Gastrocnemius medialis (tissue), 4 donors: Measurements from ENCODE around the gene ZKSCAN8. TPM values are rescaled to one million over a fixed set of nuclear protein-coding genes. Genes with fewer than 3 reads are reported as not detected.
A peak's percentile ranks its signal among the peaks of the same experiment; 100 is the strongest.

Experiments
- ATAC-seq, 2 donors: fragments of 150-250 bp; one replicate each; pipeline ENCODE4 v1.9.1; 2016
- DNase-seq, 2 donors: peaks; one replicate each; pipeline ENCODE4 v3.0.0-alpha.2; 2019
- H3K27ac ChIP-seq, 4 donors: fragments of 200-600 bp; sonication (generic); 1 replicate in 1 of 4; 2 replicates in 3 of 4; pipeline ENCODE4 v1.5.1; 2016 to 2018; ENCODE audit warnings: mild to moderate bottlenecking in 2 of 4, moderate library complexity in 1 of 4
- H3K27me3 ChIP-seq, 3 donors: fragments of 200-600 bp; sonication (generic) in 2 of 3; 1 replicate in 1 of 3; 2 replicates in 2 of 3; pipeline versions ENCODE4 v1.5.1 to v1.6.0; 2016 to 2019; ENCODE audit warnings: mild to moderate bottlenecking in 1 of 3, moderate library complexity in 1 of 3
- H3K36me3 ChIP-seq, 2 donors: fragments of 200-600 bp; sonication (generic) in 1 of 2; one replicate each; pipeline ENCODE4 v1.5.1; 2017 to 2018
- H3K4me1 ChIP-seq, 2 donors: fragments of 200-600 bp; sonication (generic) in 1 of 2; one replicate each; pipeline ENCODE4 v1.5.1; 2016 to 2017; ENCODE audit warnings: mild to moderate bottlenecking in 2 of 2
- H3K4me3 ChIP-seq, 4 donors: fragments of 200-600 bp; sonication (generic) in 3 of 4; 1 replicate in 1 of 4; 2 replicates in 3 of 4; pipeline ENCODE4 v1.5.1; 2016 to 2019; ENCODE audit warnings: mild to moderate bottlenecking in 2 of 4
- H3K9me3 ChIP-seq, 3 donors: fragments of 200-600 bp; sonication (generic) in 2 of 3; 1 replicate in 1 of 3; 2 replicates in 2 of 3; pipeline ENCODE4 v1.5.1; 2016 to 2019
- CTCF ChIP-seq, 5 experiments: fragments of 450-650 bp in 3 of 5; fragments of 200-600 bp in 2 of 5; sonication (generic) in 2 of 5; IDR thresholded peaks in 4 of 5; conservative IDR thresholded peaks in 1 of 5; 1 replicate in 4 of 5; 2 replicates in 1 of 5; pipeline ENCODE4 v1.5.1; 2016 to 2019; ENCODE audit warnings: antibody characterized with exemption in 5 of 5, mild to moderate bottlenecking in 3 of 5, moderate library complexity in 3 of 5
- POLR2A ChIP-seq, 2 donors: fragments of 450-650 bp; IDR thresholded peaks; one replicate each; pipeline ENCODE4 v1.6.1; 2017; ENCODE audit warnings: antibody characterized with exemption in 2 of 2, mild to moderate bottlenecking in 2 of 2, moderate library complexity in 2 of 2
- in situ Hi-C, 4 donors: fragments of 200-750 bp; cut with MboI; loops; one replicate each; pipeline versions ENCODE4 v1.15.0 to v1.8.0; 2017; ENCODE audit warnings: low sequenced_read_pairs in 4 of 4
- intact Hi-C: fragments of 100-400 bp; cut with DNase I; formaldehyde crosslinking; loops from one replicate; pipeline ENCODE4 v1.15.1; 2023; ENCODE audit warnings: low total_unique reads
- total RNA-seq, 4 donors: library from RNA; depleted of rRNA; stranded (reverse); fragments of >200 nt; gene quantifications; one replicate each; pipeline versions ENCODE4 v1.1.0 to v1.2.3, GENCODE V29; 2016

ZKSCAN8 gene
- total RNA-seq, 4 donors from 2014 or later, result 6.6 to 10.4 (median 8.9) TPM

GRCh38 chr6:28134015-28134414, 7.7 kb upstream of the ZKSCAN8 start:
- Histone ChIP-seq H3K27me3 (no peaks in the 10 kb centered on the region), H3K27ac (no peak overlapping the region), H3K36me3 (peaks cover 0 to 13% of the 10 kb centered on the region in 2 donors), H3K9me3 (no peaks in the 10 kb centered on the region), H3K4me3 (no peak overlapping the region), H3K4me1 (peaks cover 17% of the 10 kb centered on the region in 2 donors)
- intact Hi-C loops, result no loop called here
- in situ Hi-C loops, result loop anchor here (10.0 to 25.0 kb wide), 4 partner anchors 49 to 221 kb away; partner anchors contain the start of genes ZSCAN26 (in 2 of the 4), NKAPL (in 1 of the 4), ZKSCAN4 (in 1 of the 4) and ZNF165 (in 1 of the 4)
- no peak for DNase-seq
- no peak for ATAC-seq
- TF ChIP-seq POLR2A (IDR thresholded peaks at IDR 0.05), result no peak
- peak in 1 of 5 experiments; percentile 29 for TF ChIP-seq CTCF (IDR thresholded peaks at IDR 0.05 in 4 of 5, conservative IDR thresholded peaks at IDR 0.05 in 1 of 5)

DNA sequence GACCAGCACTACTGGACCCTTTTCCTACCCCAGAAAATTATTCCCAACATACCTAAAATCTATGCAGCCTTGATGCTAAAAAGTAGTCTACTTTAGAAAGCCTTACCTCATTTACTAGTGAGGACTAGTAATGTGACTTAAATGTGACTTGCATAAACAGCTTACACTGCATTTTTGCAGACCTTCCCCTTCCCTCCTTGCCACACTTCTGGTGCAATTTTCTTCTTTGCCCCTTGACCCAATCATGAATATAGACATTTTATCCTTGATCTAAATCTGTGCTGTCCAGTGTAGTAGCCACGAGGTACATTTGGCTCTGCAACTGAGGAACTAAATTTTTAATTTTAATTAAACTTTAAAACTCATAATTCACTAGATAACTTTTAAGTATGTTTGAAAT, 7.0 kb upstream of the ZKSCAN8 start:
- DNase-seq, result no peak
- Histone ChIP-seq H3K4me3 (no peak overlapping the region), H3K4me1 (peaks cover 17% of the 10 kb centered on the region in 2 donors), H3K27ac (no peak overlapping the region), H3K27me3 (no peaks in the 10 kb centered on the region), H3K9me3 (no peaks in the 10 kb centered on the region), H3K36me3 (peaks cover 0 to 9% of the 10 kb centered on the region in 2 donors)
- TF ChIP-seq POLR2A (IDR thresholded peaks at IDR 0.05) (no peak), CTCF (IDR thresholded peaks at IDR 0.05 in 4 of 5, conservative IDR thresholded peaks at IDR 0.05 in 1 of 5) (no peak)
- in situ Hi-C loops (loop anchor here (10.0 to 25.0 kb wide), 4 partner anchors 50 to 220 kb away; partner anchors contain the start of genes ZSCAN26 (in 2 of the 4), NKAPL (in 1 of the 4), ZKSCAN4 (in 1 of the 4) and ZNF165 (in 1 of the 4)), intact Hi-C loops (loop anchor here (5.0 kb wide), 2 partner anchors 32 to 662 kb away; partner anchors contain the start of gene ZNF184)
- no peak for ATAC-seq

DNA sequence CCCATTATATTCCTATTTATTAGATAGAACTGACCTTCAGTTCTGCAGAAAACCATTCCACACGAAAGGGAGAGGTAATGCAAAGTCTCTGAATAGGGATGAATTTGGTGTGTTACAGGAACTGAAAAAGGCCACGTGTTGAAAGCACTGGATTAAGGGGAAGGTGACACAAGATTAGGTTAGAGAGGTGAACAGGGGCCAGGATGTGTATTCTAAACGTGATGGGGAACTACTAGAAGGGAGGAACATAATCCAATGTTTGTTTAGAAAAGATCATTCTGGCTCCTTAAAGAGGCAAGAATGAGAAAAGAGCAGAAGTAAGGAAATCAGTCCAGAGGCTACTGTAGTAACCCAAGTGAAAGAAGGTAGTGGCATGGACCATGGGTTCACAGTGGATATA, 6.3 kb upstream of the ZKSCAN8 start:
- ATAC-seq (no peak), DNase-seq (no peak)
- Histone ChIP-seq H3K4me1 (peaks cover 17% of the 10 kb centered on the region in 2 donors), H3K4me3 (peak overlapping the region in 1 of 4 donors; percentile 99), H3K27ac (peak overlapping the region; percentile 90 to 97 (median 92)), H3K27me3 (no peaks in the 10 kb centered on the region), H3K36me3 (peaks cover 0 to 2% of the 10 kb centered on the region in 2 donors), H3K9me3 (no peaks in the 10 kb centered on the region)
- in situ Hi-C loops, result loop anchor here (10.0 to 25.0 kb wide), 4 partner anchors 51 to 219 kb away; partner anchors contain the start of genes ZSCAN26 (in 2 of the 4), NKAPL (in 1 of the 4), ZKSCAN4 (in 1 of the 4) and ZNF165 (in 1 of the 4)
- intact Hi-C loops, result loop anchor here (5.0 kb wide), 2 partner anchors 33 to 663 kb away; partner anchors contain the start of gene ZNF184
- TF ChIP-seq POLR2A (IDR thresholded peaks at IDR 0.05) (no peak), CTCF (IDR thresholded peaks at IDR 0.05 in 4 of 5, conservative IDR thresholded peaks at IDR 0.05 in 1 of 5) (no peak)

DNA sequence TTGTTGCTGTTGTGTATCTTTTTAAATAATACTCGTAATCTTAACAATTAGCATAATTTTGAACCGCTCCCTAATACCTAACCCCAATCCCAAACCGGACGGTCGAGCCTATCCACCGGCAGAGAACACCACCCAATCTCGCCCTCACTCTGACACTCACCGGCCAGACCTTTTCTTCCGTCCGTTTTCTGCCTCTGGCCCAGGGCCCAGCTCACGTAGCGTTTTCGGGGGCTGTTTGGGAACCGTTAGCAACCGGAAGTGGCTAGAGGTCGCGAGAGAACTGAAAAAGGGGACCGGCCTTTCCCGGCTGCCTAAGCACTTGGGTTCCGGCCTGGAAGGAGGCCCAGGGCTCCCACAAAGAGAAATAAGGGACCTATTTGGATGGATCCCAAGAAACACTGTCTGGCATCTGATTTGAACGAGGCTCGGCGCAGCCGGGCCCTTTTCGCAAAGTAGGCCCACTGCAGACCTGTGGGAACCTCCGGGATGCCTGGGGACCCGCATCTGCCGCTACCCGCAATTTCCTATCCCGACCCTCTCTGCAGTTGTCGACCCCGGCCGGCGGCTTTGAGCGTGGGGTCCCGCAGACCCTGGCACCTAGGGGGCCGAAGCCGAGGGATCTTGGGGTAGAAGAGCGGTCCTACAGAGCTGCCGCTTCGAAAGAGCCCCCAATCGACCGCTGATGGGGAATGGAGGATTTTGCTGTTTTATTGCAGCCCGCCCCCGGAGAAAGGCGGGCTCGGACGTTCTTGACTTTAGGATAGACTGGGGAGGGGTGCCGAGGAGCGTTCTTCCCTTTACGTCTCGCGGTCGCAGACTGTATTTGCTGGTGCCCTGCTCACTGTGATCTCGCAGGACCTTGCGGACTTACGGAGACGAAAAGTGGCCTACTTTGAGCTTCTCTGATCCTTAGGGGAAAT, 4.8 kb upstream of the ZKSCAN8 start:
- H3K27me3 ChIP-seq, result no peaks in the 10 kb centered on the region
- ATAC-seq, result peak; percentile 90 to 93
- intact Hi-C loops, result loop anchor here (2.0 to 5.0 kb wide), 5 partner anchors 35 to 665 kb away; partner anchors contain the start of genes ZNF165, ZNF184 and ZSCAN9
- H3K36me3 ChIP-seq, result no peaks in the 10 kb centered on the region
- in situ Hi-C loops, result loop anchor here (10.0 to 25.0 kb wide), 4 partner anchors 52 to 218 kb away; partner anchors contain the start of genes ZSCAN26 (in 2 of the 4), NKAPL (in 1 of the 4), ZKSCAN4 (in 1 of the 4) and ZNF165 (in 1 of the 4)
- peak overlapping the region; percentile 90 to 97 (median 92) for H3K27ac ChIP-seq
- peaks cover 17 to 21% of the 10 kb centered on the region in 2 donors for H3K4me1 ChIP-seq
- no peaks in the 10 kb centered on the region for H3K9me3 ChIP-seq
- H3K4me3 ChIP-seq, result peak overlapping the region; percentile 81 to 99 (median 98)
- TF ChIP-seq POLR2A (IDR thresholded peaks at IDR 0.05) (peak in 1 of 2 donors; percentile 31), CTCF (IDR thresholded peaks at IDR 0.05 in 4 of 5, conservative IDR thresholded peaks at IDR 0.05 in 1 of 5) (no peak)
- DNase-seq, result peak; percentile 78 to 91
